ENCODE results near the gene EHD1.

EHD1 gene

DNA sequence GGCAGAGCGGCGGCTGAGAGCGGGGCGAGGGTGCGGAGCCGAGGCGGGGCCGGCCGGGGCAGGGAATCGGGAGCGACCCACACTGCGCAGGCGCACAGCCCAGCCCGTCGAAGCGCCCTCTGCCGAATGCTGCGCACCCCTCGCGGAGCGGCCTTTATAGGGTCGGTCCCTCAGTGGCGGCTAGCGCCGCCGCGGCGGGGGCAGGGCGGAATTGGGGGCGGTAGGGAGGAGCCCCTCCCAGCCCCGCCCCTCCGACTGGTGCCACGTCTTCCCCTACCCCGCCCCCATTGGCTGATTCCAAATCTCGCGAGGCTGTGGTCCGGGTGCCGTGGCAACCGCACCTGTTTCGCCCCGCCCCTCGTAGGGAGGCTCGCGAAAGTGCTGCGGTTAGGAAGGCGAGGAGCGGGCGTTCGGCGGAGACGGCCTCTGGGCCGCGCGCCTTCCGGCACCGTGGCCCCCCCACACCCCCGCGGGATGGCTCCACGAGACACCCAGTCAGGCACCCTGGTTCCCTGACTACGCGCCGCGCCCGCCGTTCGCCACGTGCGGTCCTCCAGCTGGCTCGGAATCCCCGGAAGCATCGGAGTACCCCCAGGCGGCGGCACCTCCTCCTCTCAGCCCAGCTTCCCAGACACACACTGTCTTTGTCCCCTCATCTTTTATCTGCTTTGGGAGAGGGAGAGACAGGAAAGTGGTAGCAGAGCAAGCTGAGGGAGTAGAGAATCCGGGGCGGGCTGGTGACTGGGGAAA, at the start of gene EHD1:
Gene EHD1, minus strand, starts transcription at position 128 of the 750 bp plus-strand sequence. CDS start 157 bp downstream, outside the sequence.
- peak; percentile 99 for DNase-seq

DNA sequence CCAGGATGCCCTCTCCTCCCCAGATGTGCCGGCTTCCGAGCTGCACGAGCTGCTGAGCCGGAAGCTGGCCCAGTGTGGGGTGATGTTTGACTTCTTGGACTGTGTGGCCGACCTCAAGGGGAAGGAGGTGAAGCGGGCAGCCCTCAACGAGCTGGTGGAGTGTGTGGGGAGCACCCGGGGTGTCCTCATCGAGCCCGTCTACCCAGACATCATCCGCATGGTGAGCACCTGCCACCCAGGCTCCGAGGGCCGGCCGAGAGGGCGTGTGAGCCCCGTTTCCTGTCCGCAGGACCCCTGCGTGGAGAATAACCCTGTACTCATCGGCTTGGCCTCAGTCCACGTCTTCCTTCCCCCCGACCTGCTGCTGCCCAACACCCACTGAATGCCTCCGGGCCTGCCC, 48.3 kb upstream of the EHD1 start:
- no peak for DNase-seq

DNA sequence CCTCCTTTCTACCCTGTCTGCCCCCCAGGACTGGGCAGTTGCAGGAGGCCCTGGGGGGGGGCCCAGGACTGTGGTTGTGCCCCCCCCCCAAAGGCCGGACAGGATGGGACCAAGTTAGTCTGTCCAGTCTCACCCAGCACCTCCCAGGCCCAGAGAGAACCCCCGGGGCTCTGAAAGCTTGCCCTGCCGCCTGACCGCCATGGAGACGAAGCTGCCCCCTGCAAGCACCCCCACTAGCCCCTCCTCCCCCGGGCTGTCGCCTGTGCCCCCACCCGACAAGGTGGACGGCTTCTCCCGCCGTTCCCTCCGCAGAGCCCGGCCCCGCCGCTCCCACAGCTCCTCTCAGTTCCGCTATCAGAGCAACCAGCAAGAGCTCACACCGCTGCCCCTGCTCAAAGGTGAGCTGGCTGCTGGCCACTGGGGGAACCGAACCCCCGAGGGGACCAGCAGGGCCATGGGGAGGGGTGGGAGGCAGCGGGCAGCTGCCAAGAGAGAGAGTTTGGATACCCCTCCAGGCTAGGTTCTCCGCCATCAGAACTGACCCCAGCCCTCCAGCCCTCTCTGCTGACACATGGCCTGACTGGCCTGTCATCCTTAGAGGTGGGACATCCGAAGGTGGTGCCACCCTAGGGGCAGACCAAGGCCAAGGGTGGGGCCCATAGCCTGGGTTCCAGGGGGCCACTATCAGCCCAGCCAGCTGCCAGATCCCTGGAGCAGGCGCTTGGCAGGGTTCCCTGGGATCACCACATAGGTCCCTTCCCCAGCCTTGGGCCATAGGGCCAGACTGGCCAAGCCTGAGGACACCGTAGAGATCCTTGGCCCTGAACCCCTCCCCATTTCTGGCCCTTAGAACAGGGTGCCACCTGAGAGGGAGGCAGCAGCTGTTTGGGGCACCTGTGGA, 47.4 kb upstream of the EHD1 start:
- DNase-seq = no peak

DNA sequence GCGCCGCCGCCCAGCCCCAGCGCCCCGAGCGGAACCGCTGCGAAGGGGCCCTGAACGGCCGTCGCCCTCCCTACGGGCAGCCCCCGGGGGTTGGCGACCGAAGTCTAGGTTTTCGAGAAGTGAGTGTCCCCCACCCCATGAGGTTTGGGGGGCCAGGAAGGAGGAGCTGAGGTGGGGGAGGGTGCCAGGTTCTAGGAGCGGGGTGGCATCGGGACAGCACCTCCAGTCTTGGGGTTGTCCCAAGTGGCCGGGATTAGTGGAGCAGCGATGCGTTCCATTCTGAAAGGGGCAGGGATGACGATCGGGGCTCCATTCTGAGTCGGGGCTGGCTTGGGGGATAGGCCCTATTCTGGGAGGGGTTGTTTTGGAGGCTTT, 46.5 kb upstream of the EHD1 start:
- DNase-seq = no peak

DNA sequence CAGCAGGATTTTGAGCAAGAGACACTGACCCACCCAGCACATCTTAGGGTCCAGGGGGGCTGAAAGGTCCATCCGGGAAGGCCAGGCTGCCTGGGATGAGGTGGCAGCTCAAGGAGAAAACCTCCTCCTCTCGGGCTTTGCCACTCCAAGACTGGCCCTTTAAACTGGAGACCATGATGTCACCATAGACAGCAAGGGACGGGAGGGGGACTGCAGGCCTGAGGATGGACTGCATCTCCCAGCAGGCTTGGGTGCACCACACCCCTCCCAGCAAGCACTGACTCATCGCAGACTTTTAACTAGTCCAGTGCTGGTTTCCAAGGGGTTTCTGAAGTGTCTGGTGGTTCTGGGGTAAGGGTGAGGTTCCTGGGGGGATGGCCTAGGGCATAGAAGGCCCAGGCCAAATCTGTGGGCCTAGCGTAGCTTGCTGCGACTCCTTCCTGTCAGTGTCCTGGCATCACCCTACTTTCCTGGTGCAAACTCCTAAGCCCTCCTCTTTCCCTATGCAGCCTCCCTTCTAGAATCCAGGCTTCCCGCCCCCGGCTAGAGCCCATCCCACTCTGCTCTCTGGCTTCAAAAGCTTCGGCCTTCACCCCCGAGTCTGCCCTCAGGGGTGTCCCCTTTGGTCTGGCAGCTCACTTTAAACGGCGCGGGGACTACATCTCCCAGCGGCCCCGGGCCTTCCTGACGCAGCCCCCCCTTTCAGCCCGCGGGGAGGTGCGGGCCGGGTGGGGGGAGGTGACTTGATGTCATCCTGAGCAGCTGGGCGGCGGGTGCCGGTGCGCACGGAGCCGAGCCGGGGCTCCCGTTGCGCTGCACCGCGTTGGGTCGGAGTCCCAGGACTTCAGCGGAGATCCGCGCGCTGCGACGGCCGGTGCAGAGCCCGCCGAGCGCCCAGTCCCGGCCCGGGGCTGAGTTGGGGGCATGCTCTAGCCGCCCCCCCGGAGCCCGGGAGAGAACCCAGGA, 45.8 kb upstream of the EHD1 start, which contains the start of gene PPP2R5B:
Gene PPP2R5B, plus strand, starts transcription at position 746 of the 966 bp plus-strand sequence. CDS start 1,046 bp downstream, outside the sequence.
- peak; percentile 92 for DNase-seq

DNA sequence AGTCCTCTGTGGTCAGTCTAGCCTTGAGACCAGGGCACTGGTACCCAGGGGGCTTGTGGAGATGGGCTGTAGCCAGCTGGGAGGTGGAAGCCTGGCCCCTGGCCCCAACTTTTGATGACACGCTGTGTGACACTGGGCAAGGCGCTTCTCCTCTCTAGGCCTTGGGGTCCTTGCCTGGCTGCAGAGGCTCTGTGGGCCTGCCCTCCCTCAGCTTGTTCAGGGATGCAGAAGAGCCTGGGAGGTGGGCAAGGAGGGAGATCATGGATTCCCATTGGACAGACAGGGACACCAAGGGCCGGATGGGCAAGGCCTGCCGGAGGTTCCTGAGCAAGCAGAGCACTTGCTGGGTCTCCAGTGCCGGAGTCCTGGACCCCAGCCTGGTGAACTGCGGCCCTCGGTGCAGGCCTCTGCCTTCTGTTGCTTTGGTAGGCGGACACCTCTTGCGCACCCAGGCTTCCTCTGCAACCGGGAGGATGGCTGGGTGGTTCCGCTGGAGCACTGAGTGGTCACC, 44.8 kb upstream of the EHD1 start:
- no peak for DNase-seq

DNA sequence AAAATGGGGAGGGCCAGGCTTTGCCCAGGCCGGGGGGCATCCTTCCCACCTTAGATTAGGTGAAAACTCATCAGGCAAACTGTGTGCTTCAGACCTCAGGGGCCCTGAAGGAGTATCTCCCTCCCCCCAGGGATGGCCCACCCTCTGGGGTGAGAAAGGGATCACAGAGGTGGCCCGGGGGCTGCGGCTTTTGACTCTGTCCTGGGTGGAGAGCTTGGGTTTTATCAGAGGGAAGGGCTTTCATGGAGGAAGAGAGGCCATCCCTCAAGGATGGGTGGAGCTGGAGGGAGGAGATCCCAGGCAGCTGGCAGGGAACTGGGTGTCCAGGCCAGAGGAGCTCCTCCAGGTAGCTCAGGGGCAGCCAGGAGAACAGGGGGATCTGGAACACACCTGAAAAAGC, 43.0 kb upstream of the EHD1 start:
- DNase-seq = no peak

DNA sequence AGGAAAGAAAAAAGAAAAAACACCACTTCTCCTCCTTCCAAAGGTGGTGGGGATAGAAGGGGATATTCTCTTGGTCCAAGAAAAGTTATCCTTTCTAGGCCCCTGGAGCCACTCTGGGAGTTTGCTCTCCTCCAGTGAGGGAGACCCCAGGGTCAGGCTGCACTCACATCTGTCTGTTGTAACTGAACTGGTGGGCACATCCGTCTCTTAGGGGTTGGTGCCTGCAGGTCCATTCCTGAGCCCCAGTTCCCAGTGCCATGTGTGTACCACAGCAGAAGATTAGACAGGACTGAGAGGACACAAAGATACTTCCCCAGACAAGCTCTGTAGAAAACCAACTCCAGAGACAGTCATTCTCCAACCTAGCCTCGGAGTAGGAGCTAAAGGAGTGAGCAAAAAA, 41.7 kb upstream of the EHD1 start:
- DNase-seq = no peak

DNA sequence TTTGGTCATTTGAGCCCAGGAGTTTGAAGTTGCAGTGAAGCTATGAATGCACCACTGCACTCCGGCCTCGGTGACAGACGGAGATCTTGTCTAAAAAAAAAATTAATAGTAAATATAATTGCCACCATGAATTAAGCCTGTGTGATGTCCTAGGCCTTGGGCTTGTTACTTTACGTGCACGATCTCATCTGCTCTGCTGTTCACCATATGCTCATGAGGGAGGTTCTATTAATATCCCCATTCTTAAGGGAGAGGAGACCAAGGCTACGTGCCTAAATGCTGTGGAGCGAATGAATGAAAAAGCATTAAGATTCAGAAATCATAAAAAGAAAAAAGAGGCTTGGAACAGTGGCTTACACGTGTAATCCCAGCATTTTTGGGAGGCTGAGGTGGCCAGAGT, 41.2 kb upstream of the EHD1 start:
- no peak for DNase-seq

DNA sequence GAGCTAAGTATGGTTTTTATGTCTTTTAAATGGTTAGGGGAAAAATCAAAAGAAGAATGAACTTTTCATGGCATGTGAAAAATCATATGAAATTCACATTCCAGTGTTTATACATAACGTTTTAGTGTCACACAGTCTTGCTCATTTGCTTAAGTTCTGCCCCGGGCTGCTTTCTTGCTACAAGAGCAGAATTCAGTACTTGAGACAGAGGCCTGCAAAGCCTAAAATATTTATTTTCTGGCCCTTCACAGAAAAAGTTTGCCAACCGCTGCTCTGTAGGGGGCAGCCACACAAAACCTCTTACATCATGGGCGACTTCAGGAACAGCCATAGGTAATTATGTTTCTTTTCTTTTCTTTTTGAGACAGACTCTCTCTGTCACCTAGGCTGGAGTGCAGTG, 39.6 kb upstream of the EHD1 start:
- no peak for DNase-seq

DNA sequence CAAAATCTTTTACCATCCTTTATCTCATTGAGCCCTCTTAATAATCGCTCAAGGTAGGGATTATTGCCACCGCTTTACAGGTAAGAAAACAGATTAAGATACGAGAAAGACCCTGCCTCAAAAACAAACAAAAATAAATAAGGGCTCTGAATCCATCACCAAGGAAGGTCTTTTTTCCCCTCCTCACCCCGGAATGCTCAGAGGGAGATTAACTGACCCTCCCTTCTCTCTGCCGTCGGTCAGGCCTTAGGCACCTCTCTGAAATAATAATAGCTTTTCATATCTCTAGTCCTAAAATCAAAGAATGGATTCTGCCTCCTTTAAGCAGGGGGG, 39.2 kb upstream of the EHD1 start:
- no peak for DNase-seq

DNA sequence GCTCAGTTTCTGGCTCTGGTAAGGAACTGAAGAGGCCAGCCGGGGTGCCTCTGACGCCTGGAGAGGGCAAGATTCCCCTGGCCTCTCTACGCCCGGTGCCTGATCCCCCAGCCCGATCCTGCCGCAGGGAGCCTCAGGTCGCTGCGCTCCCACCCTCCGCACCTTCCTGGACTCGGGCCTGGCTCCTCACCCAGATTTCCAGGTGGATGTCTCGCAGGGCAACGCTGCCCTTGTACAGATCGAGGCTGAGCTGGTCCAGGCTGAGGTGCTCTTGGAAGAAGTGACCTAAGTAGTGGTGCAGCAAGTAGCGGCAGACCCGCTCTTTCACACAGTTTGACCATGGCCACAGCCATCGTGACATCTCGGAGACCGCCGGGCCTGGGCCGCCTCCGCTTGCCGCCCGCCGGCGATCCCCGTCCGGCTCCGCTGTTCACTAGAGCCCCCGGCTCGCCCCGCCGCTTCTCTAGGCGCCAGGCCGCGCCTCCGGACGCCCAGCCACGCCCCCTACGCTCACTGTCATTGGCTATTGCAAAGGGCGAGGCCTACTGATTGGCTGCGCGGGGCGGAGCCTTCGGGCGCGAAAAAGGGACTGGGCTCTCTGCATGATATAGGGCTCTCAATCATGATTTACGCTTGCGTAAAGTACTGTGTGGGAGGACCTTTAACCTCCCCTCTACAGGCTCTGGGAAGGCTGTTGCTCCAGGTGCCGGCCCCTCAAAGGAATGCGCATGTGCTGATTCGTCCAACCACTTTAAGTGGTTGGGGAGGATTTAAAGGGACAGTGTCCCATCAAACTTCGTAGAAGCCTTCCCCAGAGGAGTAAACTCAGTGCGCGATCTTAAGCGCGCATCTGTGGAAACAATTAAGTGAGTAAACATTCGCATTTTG, 38.6 kb upstream of the EHD1 start, which contains the start of gene ATG2A:
Gene ATG2A, minus strand, starts transcription at position 435 of the 888 bp plus-strand sequence. Its CDS starts 74 bp downstream, at position 361.
- peak; percentile 100 for DNase-seq

DNA sequence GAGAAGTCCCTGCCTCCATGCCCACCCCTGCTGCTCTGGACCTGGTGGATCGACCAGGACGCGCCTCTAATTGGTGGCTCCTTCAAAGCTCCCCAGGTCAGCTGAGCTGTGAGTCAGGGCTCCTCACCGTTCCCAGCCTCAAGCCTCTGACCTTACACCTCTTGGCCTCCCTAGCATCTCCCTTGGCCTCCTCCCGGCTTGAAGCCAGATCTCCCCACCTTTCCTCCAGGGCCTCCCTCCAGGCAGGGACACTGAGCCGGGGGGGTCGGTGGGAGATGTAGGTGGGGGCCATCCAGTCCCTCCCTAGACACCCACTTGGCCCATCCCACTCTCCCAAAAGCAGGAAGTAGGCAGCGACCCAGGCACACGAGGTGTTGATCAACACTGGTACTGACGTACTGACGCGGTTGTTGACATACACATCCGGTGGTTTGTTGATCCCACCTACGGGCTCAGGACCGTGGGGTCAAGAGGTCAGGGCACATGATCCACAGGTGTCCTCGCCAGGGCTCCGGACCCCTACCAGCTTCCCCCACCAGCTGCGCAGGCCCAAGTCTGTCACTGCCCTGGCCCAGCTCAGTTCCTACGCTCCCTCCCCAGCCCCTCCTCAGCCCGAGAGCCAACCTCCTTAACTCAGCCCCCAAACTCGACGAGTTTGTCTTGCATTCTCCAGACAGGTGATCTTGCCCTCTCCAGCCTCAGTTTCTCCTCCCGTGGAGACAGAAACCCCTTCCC, 37.8 kb upstream of the EHD1 start:
- DNase-seq = peak; percentile 46

DNA sequence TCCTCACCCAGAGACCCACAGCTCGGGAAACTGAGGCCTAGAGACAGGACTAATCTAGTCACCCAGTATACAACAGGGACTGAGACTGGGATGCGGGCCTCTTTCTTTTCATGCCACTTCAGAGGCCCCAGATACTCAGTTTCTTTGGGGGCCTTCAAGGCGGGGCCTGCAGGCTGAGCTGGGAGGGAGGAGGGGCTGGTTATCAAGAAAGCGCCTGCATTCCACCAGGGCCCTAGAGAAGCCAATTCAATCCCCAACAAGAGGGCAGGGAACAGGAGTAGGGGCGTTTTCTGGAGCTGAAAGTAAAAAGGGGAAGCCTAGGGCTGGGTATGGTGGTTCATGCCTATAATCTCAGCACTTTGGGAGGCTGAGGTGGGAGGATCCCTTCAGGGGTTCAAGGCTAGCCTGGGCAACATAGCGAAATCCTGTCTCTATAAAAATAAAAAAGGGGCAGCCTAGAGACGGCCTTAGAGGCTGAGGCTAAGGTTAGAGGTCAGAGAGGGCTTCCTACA, 37.0 kb upstream of the EHD1 start:
- no peak for DNase-seq

DNA sequence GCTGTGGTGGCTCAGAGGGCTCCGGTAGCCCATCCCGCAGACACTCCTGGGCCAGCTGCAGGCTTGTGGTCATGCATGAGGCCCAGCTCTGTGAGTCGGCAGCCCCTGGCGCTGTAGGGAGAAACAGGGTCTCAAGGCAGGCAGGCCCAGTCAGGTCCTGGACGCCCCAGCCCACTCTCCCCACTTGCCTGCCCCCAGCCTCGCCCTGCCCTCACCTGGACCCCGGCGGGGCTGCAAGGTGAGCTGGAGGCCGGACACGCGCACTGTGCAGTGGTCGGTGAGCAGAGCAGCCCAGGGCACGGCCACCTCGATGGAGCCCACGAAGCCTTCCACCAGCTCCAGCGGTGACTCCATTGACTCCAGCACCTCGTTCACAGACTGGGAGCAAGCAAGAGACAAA, 35.7 kb upstream of the EHD1 start:
- no peak for DNase-seq

DNA sequence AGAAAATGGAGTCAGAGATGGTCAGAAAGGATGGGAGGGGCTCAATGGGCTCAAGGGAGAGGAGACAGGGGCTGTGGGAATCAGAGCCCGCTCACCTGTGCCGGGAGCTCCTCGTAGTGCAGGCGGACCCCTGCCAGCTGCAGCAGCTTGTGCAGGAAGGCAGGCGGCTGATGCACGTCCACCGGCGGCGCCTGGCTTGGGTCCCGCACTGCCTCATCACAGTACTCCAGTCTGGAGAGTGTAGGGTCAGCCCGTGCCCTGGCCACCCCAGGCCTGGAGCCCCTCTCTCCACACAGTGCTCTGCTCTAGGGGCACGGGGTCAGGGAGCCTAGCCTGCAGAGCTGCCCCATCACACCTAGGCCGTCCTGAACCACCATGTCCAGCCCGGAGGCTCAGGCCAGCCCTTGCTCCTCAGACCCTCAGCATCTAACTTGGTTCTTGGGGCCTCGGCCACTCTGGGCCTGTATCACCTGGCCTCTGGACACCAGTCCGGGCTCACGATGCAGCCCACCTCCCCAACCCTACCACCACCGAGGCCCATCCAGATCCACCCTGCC, 34.8 kb upstream of the EHD1 start:
- no peak for DNase-seq

DNA sequence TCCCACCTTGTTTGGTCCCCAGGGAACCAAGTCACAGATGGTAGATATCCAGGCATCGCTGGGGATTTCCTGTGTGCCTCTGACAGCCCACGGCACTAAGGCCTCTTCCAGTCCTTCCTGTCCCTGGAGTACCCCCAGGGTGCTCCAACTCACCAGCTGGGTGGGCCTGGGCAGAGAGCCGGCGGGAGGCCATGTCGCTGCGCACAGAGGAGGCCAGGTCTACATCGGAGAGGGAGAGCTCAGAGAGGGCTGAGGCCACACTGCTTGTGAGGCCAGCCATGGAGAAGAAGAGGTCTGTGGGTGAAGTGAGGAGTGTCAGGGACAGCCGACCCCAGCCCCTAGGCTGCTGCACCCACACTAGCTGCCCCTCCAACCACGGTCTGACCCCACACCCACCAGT, 33.3 kb upstream of the EHD1 start:
- no peak for DNase-seq

DNA sequence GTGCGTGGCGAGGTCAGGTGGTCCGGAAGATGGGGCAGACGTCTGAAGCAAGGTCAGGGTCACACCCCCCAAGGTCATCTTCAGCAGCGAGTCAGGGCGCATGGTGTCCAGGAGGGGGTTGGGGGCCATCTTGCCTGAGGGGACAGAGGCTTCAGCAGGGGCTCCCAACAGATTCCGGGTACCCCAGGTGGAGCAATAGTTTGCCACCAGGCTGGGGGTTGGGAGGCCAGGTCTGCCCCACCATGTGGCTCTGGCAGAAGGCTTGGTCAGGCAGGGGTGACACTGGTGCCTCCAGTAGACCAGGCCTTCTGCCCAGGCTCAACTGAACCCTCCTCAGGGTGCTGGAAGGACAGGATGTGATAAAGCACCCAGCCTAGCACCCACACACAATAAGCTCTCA, 32.7 kb upstream of the EHD1 start:
- no peak for DNase-seq

DNA sequence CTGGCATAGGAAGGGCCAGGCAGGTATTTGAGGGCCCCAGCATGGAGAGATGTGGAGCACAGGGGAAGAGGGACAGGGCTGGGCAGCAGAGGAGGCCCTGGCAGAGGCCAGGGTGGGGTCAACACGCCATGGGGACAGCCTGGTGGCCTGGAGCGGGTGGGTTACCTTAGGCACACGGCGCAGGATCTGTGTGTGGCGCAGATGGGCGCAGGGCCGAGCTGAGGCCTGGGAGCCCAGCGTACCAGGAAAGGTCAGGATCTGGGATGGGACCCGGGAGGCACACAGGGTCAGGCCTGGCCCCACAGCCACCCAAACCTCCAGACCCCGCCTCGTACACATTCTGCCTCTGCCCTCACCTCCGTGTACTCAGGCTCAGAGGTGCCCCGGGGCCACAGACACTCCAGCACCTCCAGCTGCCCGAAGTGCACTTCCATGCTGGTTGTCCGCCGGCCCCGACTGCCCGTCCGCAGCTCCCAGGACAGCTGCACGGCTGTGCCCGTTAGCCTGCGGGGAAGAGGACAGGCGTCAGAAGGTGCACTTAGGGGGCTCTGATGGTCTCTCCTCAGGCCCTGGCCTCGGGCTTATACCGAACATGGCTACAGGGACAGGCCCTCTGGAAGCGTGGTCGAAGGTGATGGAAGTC, 32.2 kb upstream of the EHD1 start:
- no peak for DNase-seq

All from CD4-positive, alpha-beta T cell treated with Interleukin-4 for 4 hours (primary cell).